Measurements from ENCODE around the gene SLC12A8.

- TF ChIP-seq CTCF (IDR thresholded peaks at IDR 0.05; ENCODE audit: low read depth, low read length) = no peak
- TF ChIP-seq, protein P1, sequence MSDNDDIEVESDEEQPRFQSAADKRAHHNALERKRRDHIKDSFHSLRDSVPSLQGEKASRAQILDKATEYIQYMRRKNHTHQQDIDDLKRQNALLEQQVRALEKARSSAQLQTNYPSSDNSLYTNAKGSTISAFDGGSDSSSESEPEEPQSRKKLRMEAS (IDR thresholded peaks at IDR 0.05; ENCODE audit: low read depth, low read length) = no peak
Measured at GRCh38 chr3:125186800-125187598, 25.5 kb downstream of the SLC12A8 start.
